ENCODE results near the gene TXK.

TXK gene

GRCh38 chr4:48102303-48102702, 31.7 kb downstream of the TXK start:
- DNase-seq (ENCODE audit: low read depth), result no peak

- DNase-seq (ENCODE audit: low read depth), result no peak
Observed at GRCh38 chr4:48100256-48100655, 33.8 kb downstream of the TXK start.

GRCh38 chr4:48095441-48095840, 38.6 kb downstream of the TXK start:
- no peak for DNase-seq (ENCODE audit: low read depth)

- no peak for DNase-seq (ENCODE audit: low read depth)
Observed at GRCh38 chr4:48093991-48094416, 40.0 kb downstream of the TXK start.

GRCh38 chr4:48090621-48091020, 43.4 kb downstream of the TXK start:
- DNase-seq (ENCODE audit: low read depth), result no peak

GRCh38 chr4:48085821-48086589, 48.0 kb downstream of the TXK start:
- DNase-seq (ENCODE audit: low read depth), result no peak

- DNase-seq (ENCODE audit: low read depth), result no peak
Observed at GRCh38 chr4:48082956-48083355, 51.1 kb downstream of the TXK start.

- no peak for DNase-seq (ENCODE audit: low read depth)
Observed at GRCh38 chr4:48081196-48081595, 52.9 kb downstream of the TXK start.

GRCh38 chr4:48079972-48080391, 54.1 kb downstream of the TXK start:
- DNase-seq (ENCODE audit: low read depth), result no peak

- DNase-seq (ENCODE audit: low read depth), result no peak
Observed at GRCh38 chr4:48078862-48079655, 55.0 kb downstream of the TXK start.

GRCh38 chr4:48078425-48078824, 55.6 kb downstream of the TXK start:
- DNase-seq (ENCODE audit: low read depth), result no peak

GRCh38 chr4:48074657-48075056, 59.4 kb downstream of the TXK start:
- DNase-seq (ENCODE audit: low read depth), result no peak

- no peak for DNase-seq (ENCODE audit: low read depth)
Observed at GRCh38 chr4:48073567-48074103, 60.4 kb downstream of the TXK start.

- DNase-seq (ENCODE audit: low read depth), result no peak
Observed at GRCh38 chr4:48071191-48071590, 62.9 kb downstream of the TXK start.

- DNase-seq (ENCODE audit: low read depth), result no peak
Observed at GRCh38 chr4:48069026-48069425, 65.0 kb downstream of the TXK start.

GRCh38 chr4:48068182-48068581, 65.9 kb downstream of the TXK start:
- no peak for DNase-seq (ENCODE audit: low read depth)

GRCh38 chr4:48067536-48067935, 66.5 kb downstream of the TXK start:
- DNase-seq (ENCODE audit: low read depth), result no peak

- DNase-seq (ENCODE audit: low read depth), result no peak
Observed at GRCh38 chr4:48065587-48066052, 68.4 kb downstream of the TXK start.

GRCh38 chr4:48064349-48064748, 69.7 kb downstream of the TXK start:
- DNase-seq (ENCODE audit: low read depth), result no peak

GRCh38 chr4:48058617-48059530, 75.2 kb downstream of the TXK start:
- DNase-seq (ENCODE audit: low read depth), result no peak

- no peak for DNase-seq (ENCODE audit: low read depth)
Observed at GRCh38 chr4:48051078-48051477, 83.0 kb downstream of the TXK start.

- DNase-seq (ENCODE audit: low read depth), result no peak
Observed at GRCh38 chr4:48049483-48049882, 84.6 kb downstream of the TXK start.
